Subcutaneous adipose tissue (tissue), 4 donors: ENCODE measurements around the gene ADORA2B. TPM values are rescaled to one million over a fixed set of nuclear protein-coding genes. Genes with fewer than 3 reads are reported as not detected.

Experiments
- total RNA-seq, 4 donors: library from RNA; depleted of rRNA; stranded (reverse); fragments of >200 nt; gene quantifications; one replicate each; pipeline ENCODE4 v1.1.0, GENCODE V29; 2016
- TF ChIP-seq, protein P1 (sequence below): fragments of 450-650 bp; IDR thresholded peaks from one replicate; pipeline ENCODE4 v1.5.1; 2016; ENCODE audit warnings: low read depth, mild to moderate bottlenecking, control low read depth, antibody characterized with exemption, moderate library complexity

ADORA2B gene
- total RNA-seq, 4 donors from 2014 or later, result 1.1 to 11.4 (median 1.3) TPM; not detected in 1

DNA sequence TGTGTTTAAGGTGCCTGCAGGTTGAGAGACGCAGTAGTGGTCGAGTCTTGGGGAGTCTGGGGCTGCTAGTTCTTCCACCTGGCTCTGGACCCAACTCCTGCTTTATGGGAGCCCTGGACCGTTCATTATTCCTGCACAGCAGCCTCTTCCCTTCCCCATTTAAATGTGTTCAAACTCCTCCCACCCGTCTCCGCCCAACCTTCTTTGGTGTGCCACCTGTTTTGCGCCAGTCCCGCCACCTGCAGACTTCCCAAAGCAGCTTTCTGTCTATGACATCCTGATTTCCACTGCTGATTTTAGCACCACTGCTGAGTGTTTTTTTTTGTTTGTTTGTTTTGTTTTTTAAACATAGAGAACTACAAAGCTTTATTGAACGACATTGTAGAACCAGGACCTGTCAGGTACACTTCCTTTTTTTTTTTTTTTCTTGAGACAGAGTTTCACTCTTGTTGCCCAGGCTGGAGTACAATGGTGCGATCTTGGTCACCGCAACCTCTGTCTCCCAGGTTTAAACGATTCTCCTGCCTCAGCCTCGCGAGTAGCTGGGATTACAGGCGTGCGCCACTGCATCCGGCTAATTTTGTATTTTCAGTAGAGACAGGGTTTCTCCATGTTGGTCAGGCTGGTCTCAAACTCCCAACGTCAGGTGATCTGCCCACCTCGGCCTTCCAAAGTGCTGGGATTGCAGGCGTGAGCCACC, 12.8 kb downstream of the ADORA2B start:
- TF ChIP-seq, protein P1, sequence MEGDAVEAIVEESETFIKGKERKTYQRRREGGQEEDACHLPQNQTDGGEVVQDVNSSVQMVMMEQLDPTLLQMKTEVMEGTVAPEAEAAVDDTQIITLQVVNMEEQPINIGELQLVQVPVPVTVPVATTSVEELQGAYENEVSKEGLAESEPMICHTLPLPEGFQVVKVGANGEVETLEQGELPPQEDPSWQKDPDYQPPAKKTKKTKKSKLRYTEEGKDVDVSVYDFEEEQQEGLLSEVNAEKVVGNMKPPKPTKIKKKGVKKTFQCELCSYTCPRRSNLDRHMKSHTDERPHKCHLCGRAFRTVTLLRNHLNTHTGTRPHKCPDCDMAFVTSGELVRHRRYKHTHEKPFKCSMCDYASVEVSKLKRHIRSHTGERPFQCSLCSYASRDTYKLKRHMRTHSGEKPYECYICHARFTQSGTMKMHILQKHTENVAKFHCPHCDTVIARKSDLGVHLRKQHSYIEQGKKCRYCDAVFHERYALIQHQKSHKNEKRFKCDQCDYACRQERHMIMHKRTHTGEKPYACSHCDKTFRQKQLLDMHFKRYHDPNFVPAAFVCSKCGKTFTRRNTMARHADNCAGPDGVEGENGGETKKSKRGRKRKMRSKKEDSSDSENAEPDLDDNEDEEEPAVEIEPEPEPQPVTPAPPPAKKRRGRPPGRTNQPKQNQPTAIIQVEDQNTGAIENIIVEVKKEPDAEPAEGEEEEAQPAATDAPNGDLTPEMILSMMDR, result no peak

DNA sequence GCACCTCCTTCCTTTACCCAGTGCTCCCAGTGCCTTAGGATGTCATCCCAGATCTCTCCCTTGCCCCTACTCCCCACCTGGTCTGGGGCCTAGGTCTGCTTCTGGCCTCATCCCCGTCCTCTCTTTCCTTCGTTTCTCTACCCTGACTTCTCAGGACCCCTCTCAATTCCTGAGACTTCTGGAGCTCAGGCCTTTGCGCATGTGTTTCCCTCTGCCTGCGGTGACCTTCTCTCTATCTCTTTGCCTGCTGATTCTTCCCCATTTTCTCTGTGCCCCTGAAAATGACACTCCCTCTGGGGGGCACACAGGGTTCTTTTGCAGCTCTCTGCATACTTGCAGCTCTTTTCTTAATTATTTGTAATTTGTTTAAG, 13.5 kb downstream of the ADORA2B start:
- TF ChIP-seq, protein P1, result no peak

DNA sequence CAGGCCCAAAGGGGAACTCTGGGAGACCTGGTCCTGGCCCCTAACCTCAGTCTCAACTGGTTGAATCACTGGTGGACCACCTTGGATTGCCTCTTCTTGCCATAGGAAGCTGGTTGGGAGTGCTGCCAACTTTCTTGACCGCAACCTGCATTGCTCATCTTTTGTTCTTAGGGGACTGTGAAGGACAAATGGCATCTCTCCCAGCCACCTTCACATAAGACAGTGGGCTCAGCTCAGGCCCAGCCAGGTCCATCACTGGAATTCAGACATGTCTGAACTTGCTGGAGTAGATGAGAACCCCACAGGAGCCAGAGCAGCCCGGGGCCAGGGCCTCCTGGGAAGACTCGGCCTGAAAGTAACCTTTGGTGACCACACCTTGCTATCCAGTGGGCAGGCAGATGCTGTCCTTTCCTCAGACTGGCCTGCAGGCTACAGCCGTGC, 18.8 kb downstream of the ADORA2B start:
- TF ChIP-seq, protein P1, result no peak

DNA sequence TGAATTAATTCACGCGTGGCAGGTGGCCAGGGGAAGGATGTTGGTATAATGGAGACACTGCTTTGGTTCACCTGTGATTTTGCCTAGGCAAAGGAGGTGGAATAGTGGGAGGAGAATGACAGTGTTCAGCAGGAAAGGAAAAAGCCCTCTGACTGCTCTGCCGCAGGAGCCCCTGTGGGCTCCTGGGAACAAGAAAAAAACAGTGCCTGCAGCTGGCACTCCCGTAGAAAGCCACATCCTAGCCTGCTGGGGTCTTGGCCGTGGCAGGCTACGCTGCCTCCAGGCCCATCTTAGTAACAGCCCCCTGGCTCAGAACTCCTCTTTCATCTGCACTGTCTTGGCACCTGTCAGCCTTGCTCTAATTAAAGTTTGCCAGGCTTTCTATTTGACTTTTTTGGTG, 20.6 kb downstream of the ADORA2B start:
- TF ChIP-seq, protein P1, result no peak

DNA sequence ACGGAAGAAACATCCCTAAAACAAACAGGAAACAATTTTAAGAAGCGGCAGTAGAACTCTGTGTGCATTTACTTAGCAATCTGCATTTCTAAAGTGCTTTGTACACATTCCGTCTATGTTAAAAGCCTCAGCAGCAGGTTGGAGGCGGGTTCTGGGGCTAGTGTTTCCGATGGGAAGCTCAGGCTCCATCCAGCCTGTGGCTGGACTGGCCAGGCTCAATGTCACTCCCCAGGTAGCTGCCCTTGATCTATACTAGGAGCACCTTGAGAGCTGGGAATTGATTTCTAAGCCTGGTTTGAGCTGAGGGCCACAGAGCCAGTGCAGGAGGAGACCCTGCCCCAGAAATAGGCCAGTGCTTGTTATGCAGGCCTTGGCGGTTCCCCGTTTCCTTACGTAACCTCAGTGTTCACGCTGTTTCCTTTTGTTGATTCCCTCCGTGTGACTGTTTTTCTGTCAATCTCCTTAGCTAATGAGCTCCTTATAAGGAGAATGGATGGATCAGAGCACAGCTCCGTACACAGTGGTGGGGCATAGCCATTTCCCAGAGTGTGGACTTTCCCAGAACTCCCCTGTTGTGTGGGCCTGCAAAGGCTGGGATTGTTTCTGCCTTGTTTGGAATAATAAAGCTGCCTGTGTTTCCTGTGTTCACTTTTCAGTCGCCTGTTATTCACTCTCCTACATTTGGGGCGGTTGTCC, 21.4 kb downstream of the ADORA2B start:
- TF ChIP-seq, protein P1, result no peak

DNA sequence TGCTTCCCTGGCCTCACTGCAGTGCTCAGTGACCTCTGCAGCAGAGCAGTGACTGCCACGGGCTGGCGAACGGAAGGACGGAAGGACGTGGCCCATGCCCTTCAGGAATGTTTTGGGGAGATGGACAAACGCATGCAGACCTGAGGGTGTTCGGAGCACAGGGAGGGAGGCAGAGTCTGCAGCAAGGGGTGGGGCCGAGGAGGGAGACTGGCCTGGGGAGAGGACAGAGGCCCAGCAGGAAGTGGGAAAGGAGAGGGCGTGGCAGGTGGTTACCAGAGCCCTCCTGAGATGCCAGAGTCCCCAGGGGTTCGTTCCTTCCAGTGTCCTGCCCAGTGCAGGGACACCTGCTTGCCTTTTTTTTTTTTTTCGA, 21.9 kb downstream of the ADORA2B start:
- TF ChIP-seq, protein P1, result no peak

DNA sequence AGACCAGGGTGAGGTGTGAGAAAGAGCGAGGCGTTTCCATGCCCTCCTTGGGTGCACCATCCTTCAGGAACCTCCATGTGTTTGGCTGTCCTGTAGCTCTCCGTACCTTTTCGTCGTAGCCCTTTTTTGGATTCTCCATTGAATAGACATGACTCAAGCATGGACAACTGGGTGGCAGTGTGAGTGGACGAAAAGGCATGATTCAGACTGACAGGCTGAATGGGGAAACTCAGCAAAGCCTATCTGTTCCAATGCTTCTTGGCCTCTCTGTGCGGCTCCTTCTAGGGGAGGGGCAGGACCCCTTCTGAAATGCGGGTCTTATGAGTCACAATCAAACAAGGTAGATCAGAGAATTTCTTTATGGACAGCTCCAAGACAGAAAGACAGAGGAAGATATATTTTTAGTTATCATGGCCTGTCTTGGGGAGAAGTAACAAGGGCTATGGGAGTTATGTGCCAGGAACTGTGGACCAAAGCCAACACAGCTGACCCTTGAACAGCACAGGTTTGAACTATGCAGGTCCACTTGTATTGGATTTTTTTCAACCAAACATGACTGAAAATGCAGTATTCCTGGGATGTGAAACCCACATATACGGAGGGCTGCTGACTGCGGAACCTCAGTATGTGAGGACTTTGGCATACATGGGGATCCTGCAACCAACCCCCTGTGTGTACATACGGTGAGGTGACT, 22.9 kb downstream of the ADORA2B start:
- TF ChIP-seq, protein P1, result no peak
